ENCODE results near the gene HIVEP3. TPM values are rescaled to one million over a fixed set of nuclear protein-coding genes. Genes with fewer than 3 reads are reported as not detected.

Gene HIVEP3
- total RNA-seq, 1 experiment from 2014 or later = 1.4 TPM

GRCh38 chr1:41528106-41528505, 390.6 kb downstream of the HIVEP3 start:
- Histone ChIP-seq H2AFZ (ENCODE audit: low read length) (no peak overlapping the region), H4K5ac (ENCODE audit: insufficient read length, low read depth, low read length) (no peak overlapping the region), H3K4me2 (ENCODE audit: insufficient read depth, insufficient read length, low read length) (no peak overlapping the region), H3K9me3 (ENCODE audit: control insufficient read depth, low read depth, low read length) (no peaks in the 10 kb centered on the region), H3K14ac (ENCODE audit: insufficient read depth, low read length) (no peak overlapping the region), H3K56ac (ENCODE audit: insufficient read length, low read depth, low read length) (peak overlapping the region; percentile 34), H3K23ac (ENCODE audit: insufficient read length, low read depth, low read length) (no peak overlapping the region), H3K9ac (ENCODE audit: extremely low read depth, insufficient read length, low read length) (no peak overlapping the region), H3T11ph (ENCODE audit: low read length) (no peak overlapping the region), H3K79me1 (ENCODE audit: insufficient read depth, low read depth, low read length, poor library complexity, severe bottlenecking) (no peaks in the 10 kb centered on the region), H2AK5ac (ENCODE audit: insufficient read length, low read length) (no peak overlapping the region), H3K27ac (ENCODE audit: insufficient read length, low read depth, low read length) (no peak overlapping the region), H3K79me2 (ENCODE audit: insufficient read depth, low read length) (no peaks in the 10 kb centered on the region), H2BK12ac (ENCODE audit: insufficient read length, low read depth, low read length) (no peak overlapping the region), H2BK120ac (ENCODE audit: low read depth, low read length, poor library complexity, severe bottlenecking) (no peak overlapping the region), H3K18ac (ENCODE audit: insufficient read length, low read depth, low read length) (no peak overlapping the region), H3K27me3 (ENCODE audit: insufficient read depth, low read length) (no peaks in the 10 kb centered on the region), H3K4ac (ENCODE audit: low read depth, low read length) (no peak overlapping the region), H2BK15ac (ENCODE audit: low read depth, low read length) (no peak overlapping the region), H3K4me1 (ENCODE audit: insufficient read depth, low read length) (no peaks in the 10 kb centered on the region), H4K8ac (replicated peaks; ENCODE audit: insufficient read length, low read depth, low read length) (no peak overlapping the region), H4K20me1 (ENCODE audit: control insufficient read depth, insufficient read depth, insufficient read length) (no peaks in the 10 kb centered on the region), H2BK5ac (ENCODE audit: insufficient read length, low read length) (no peak overlapping the region), H2BK20ac (ENCODE audit: low read depth, low read length, poor library complexity, severe bottlenecking) (no peak overlapping the region), H3K23me2 (ENCODE audit: insufficient read length, low read depth, low read length, poor library complexity, severe bottlenecking) (no peaks in the 10 kb centered on the region), H4K91ac (ENCODE audit: insufficient read length, low read depth, low read length) (no peak overlapping the region)
- H3K4me3 Mint-ChIP-seq = no peak overlapping the region
- WGBS (ENCODE audit: extremely low coverage, insufficient read length, low lambda C conversion rate) = 100% methylated on average over 2 of the region's 3 CpGs
- no peak for DNase-seq
- no peak for TF ChIP-seq CTCF (conservative IDR thresholded peaks at IDR 0.05)
- H3K27ac Mint-ChIP-seq = no peak overlapping the region
- H3K36me3 Mint-ChIP-seq (ENCODE audit: insufficient read depth in 1 of 3, low read depth in 3 of 3) = peaks cover 0 to 5% (median 2%) of the 10 kb centered on the region in 3 experiments; a peak in 3 of 7 replicates
- peaks cover 0 to 4% of the 10 kb centered on the region in 2 experiments; a peak in 2 of 4 replicates for H3K4me1 Mint-ChIP-seq
- peaks cover 22 to 35% of the 10 kb centered on the region in 2 experiments; a peak in 4 of 5 replicates for H3K9me3 Mint-ChIP-seq
- H3K27me3 Mint-ChIP-seq (ENCODE audit: low read depth) = peaks cover 14% of the 10 kb centered on the region

Measured in H9 (cell line).